Gastrocnemius medialis (tissue), 4 donors: ENCODE results near the gene DMRTB1. TPM values are rescaled to one million over a fixed set of nuclear protein-coding genes. Genes with fewer than 3 reads are reported as not detected.

Experiments
- ATAC-seq, 2 donors: fragments of 150-250 bp; one replicate each; pipeline ENCODE4 v1.9.1; 2016
- DNase-seq, 2 donors: peaks; one replicate each; pipeline ENCODE4 v3.0.0-alpha.2; 2019
- H3K27ac ChIP-seq, 4 donors: fragments of 200-600 bp; sonication (generic); 1 replicate in 1 of 4; 2 replicates in 3 of 4; pipeline ENCODE4 v1.5.1; 2016 to 2018; ENCODE audit warnings: mild to moderate bottlenecking in 2 of 4, moderate library complexity in 1 of 4
- H3K27me3 ChIP-seq, 3 donors: fragments of 200-600 bp; sonication (generic) in 2 of 3; 1 replicate in 1 of 3; 2 replicates in 2 of 3; pipeline versions ENCODE4 v1.5.1 to v1.6.0; 2016 to 2019; ENCODE audit warnings: mild to moderate bottlenecking in 1 of 3, moderate library complexity in 1 of 3
- H3K36me3 ChIP-seq, 2 donors: fragments of 200-600 bp; sonication (generic) in 1 of 2; one replicate each; pipeline ENCODE4 v1.5.1; 2017 to 2018
- H3K4me1 ChIP-seq, 2 donors: fragments of 200-600 bp; sonication (generic) in 1 of 2; one replicate each; pipeline ENCODE4 v1.5.1; 2016 to 2017; ENCODE audit warnings: mild to moderate bottlenecking in 2 of 2
- H3K4me3 ChIP-seq, 4 donors: fragments of 200-600 bp; sonication (generic) in 3 of 4; 1 replicate in 1 of 4; 2 replicates in 3 of 4; pipeline ENCODE4 v1.5.1; 2016 to 2019; ENCODE audit warnings: mild to moderate bottlenecking in 2 of 4
- H3K9me3 ChIP-seq, 3 donors: fragments of 200-600 bp; sonication (generic) in 2 of 3; 1 replicate in 1 of 3; 2 replicates in 2 of 3; pipeline ENCODE4 v1.5.1; 2016 to 2019
- CTCF ChIP-seq, 5 experiments: fragments of 450-650 bp in 3 of 5; fragments of 200-600 bp in 2 of 5; sonication (generic) in 2 of 5; IDR thresholded peaks in 4 of 5; conservative IDR thresholded peaks in 1 of 5; 1 replicate in 4 of 5; 2 replicates in 1 of 5; pipeline ENCODE4 v1.5.1; 2016 to 2019; ENCODE audit warnings: antibody characterized with exemption in 5 of 5, mild to moderate bottlenecking in 3 of 5, moderate library complexity in 3 of 5
- POLR2A ChIP-seq, 2 donors: fragments of 450-650 bp; IDR thresholded peaks; one replicate each; pipeline ENCODE4 v1.6.1; 2017; ENCODE audit warnings: antibody characterized with exemption in 2 of 2, mild to moderate bottlenecking in 2 of 2, moderate library complexity in 2 of 2
- in situ Hi-C, 4 donors: fragments of 200-750 bp; cut with MboI; loops; one replicate each; pipeline versions ENCODE4 v1.15.0 to v1.8.0; 2017; ENCODE audit warnings: low sequenced_read_pairs in 4 of 4
- intact Hi-C: fragments of 100-400 bp; cut with DNase I; formaldehyde crosslinking; loops from one replicate; pipeline ENCODE4 v1.15.1; 2023; ENCODE audit warnings: low total_unique reads
- total RNA-seq, 4 donors: library from RNA; depleted of rRNA; stranded (reverse); fragments of >200 nt; gene quantifications; one replicate each; pipeline versions ENCODE4 v1.1.0 to v1.2.3, GENCODE V29; 2016

DMRTB1 gene
- total RNA-seq, 4 donors from 2014 or later, result not detected

GRCh38 chr1:53513846-53514245 lies 54.6 kb downstream of the DMRTB1 start:
- Histone ChIP-seq H3K27me3 (no peaks in the 10 kb centered on the region), H3K4me1 (no peaks in the 10 kb centered on the region), H3K9me3 (no peaks in the 10 kb centered on the region), H3K27ac (no peak overlapping the region), H3K4me3 (no peak overlapping the region), H3K36me3 (no peaks in the 10 kb centered on the region)
- no peak for ATAC-seq
- no peak for DNase-seq
- no peak for TF ChIP-seq POLR2A (IDR thresholded peaks at IDR 0.05)
- no peak for TF ChIP-seq CTCF (IDR thresholded peaks at IDR 0.05 in 4 of 5, conservative IDR thresholded peaks at IDR 0.05 in 1 of 5)
- in situ Hi-C loops (no loop called here), intact Hi-C loops (no loop called here)

GRCh38 chr1:53514436-53514835 lies 55.2 kb downstream of the DMRTB1 start:
- intact Hi-C loops, result no loop called here
- Histone ChIP-seq H3K4me3 (no peak overlapping the region), H3K4me1 (no peaks in the 10 kb centered on the region), H3K27me3 (no peaks in the 10 kb centered on the region), H3K27ac (no peak overlapping the region), H3K9me3 (no peaks in the 10 kb centered on the region), H3K36me3 (no peaks in the 10 kb centered on the region)
- in situ Hi-C loops, result no loop called here
- DNase-seq (no peak), ATAC-seq (no peak)
- TF ChIP-seq CTCF (IDR thresholded peaks at IDR 0.05 in 4 of 5, conservative IDR thresholded peaks at IDR 0.05 in 1 of 5), result no peak
- no peak for TF ChIP-seq POLR2A (IDR thresholded peaks at IDR 0.05)

- Histone ChIP-seq H3K4me3 (no peak overlapping the region), H3K27ac (no peak overlapping the region), H3K4me1 (no peaks in the 10 kb centered on the region), H3K9me3 (no peaks in the 10 kb centered on the region), H3K36me3 (no peaks in the 10 kb centered on the region), H3K27me3 (no peaks in the 10 kb centered on the region)
- intact Hi-C loops (no loop called here), in situ Hi-C loops (no loop called here)
- TF ChIP-seq CTCF (IDR thresholded peaks at IDR 0.05 in 4 of 5, conservative IDR thresholded peaks at IDR 0.05 in 1 of 5) (no peak), POLR2A (IDR thresholded peaks at IDR 0.05) (no peak)
- ATAC-seq (no peak), DNase-seq (no peak)
Measured at GRCh38 chr1:53516181-53516580, 57.0 kb downstream of the DMRTB1 start.

Other genes starting within 250 kb of the DMRTB1 start
- 10 to 100 TPM; 38.3 to 51.4 (median 44.9) TPM for gene CZIB, start 238.8 kb upstream of the DMRTB1 start, total RNA-seq
- 10 to 100 TPM; 12.9 to 34.3 (median 19.8) TPM for gene MAGOH, start 220.9 kb upstream of the DMRTB1 start, total RNA-seq
- 1 to 10 TPM in 2 of 4 donors, under 1 TPM in 2; 0.36 to 4.2 (median 1.4) TPM for gene LRP8, start 131.3 kb upstream of the DMRTB1 start, total RNA-seq